Fibroblast of lung (primary cell): Measurements from ENCODE around the gene FSD1L.

Experiments
- CTCF ChIP-seq, 2 donors: IDR thresholded peaks in 1 of 2; conservative IDR thresholded peaks in 1 of 2; 1 replicate in 1 of 2; 2 replicates in 1 of 2; pipeline ENCODE4 v1.5.1; 2011 to 2012; ENCODE audit warnings: low read length in 2 of 2, control low read depth in 1 of 2, inconsistent platforms in 1 of 2, low read depth in 1 of 2, mild to moderate bottlenecking in 1 of 2
- EZH2 ChIP-seq: IDR thresholded peaks from 2 replicates; pipeline ENCODE4 v1.5.1; 2012; ENCODE audit warnings: low read length, control low read depth, mild to moderate bottlenecking; ENCODE audit errors: missing control alignments

- TF ChIP-seq EZH2 (no peak), CTCF (conservative IDR thresholded peaks at IDR 0.05 in 1 of 2, IDR thresholded peaks at IDR 0.05 in 1 of 2; ENCODE audit: low read depth in 1 of 2, low read length in 2 of 2) (no peak)
Observed at GRCh38 chr9:105419816-105420597, 27.8 kb upstream of the FSD1L start.
